ENCODE results near the gene RPS6KA5. TPM values are rescaled to one million over a fixed set of nuclear protein-coding genes. Genes with fewer than 3 reads are reported as not detected.

Gene RPS6KA5
- polyA plus RNA-seq, 2 of the 4 experiments (the other 2 are of a cell fraction) = 2.2 to 4.1 TPM

DNA sequence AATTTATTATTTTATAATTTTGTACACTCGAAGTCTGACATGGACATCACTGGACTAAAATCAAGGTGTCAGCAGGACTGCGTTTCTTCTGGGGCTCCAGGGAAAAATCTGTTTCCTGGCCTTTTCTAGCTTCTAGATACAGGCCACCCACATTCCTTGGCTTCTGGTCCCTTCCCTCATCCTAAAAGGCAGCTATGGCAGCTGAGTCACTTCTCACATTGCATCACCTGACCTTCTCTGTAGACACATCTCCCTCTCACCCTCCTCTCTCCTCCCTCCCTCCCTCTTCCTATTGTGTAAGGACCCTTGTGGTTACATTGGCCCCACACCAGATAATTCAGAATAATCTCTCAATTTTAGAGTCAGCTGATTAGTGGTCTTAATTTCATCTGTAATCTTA lies 92.4 kb downstream of the RPS6KA5 start:
- Histone ChIP-seq H3K4me2 (no peak overlapping the region), H3K27ac (peak overlapping the region in 1 of 2 experiments; percentile 24; a peak in 1 of 6 replicates), H3K4me3 (no peak overlapping the region), H3K9me3 (peaks cover 9% of the 10 kb centered on the region), H3K4me1 (peaks cover 20% of the 10 kb centered on the region; the same call in 2 of the 3 replicates)
- peak in 1 of 2 experiments; percentile 5; a peak in 1 of 4 replicates for TF ChIP-seq CEBPB (IDR thresholded peaks at IDR 0.05)
- no peak for TF ChIP-seq NR3C1 (IDR thresholded peaks at IDR 0.05)
- 0 out of 2 replicates have a peak, but pooled peaks have one; percentile 31 for TF ChIP-seq FOSL2 (IDR thresholded peaks at IDR 0.05)
- no peak for TF ChIP-seq FOSL2 (CRISPR knock-in tag; IDR thresholded peaks at IDR 0.05)
- ATAC-seq (no peak), DNase-seq (ENCODE audit: low read depth in 1 of 2, low spot score in 1 of 2) (peak in 1 of 2 experiments; percentile 10), FAIRE-seq (no peak)
- ChIA-PET CTCF (no interaction called here), POLR2A (no interaction called here)
- 68% methylated on average over 2 of the region's 2 CpGs for WGBS (ENCODE audit: missing lambda C conversion rate)

DNA sequence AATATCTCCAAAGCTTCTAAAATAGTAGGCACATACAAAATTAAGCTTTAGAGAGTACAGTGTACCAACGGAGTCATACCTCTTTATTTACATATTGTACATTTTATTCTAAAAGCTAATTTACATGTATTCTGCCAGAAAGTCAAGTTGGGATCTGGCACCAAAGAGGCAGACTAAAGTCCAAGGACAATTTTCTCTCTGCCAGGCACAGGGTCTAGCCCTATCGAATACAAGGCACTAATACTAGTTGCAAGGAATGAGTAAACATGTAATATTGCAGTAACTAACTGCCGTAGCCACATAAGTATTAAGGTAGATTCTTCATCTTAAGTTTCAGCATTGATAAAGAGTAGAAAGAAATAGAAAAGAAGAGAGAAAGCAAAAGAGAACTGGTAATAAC lies 93.9 kb downstream of the RPS6KA5 start:
- no peak overlapping the region for H3K4me2 ChIP-seq
- CTCF ChIA-PET = interaction anchor here (1.2 to 1.3 kb wide), 4 partner anchors 8 to 207 kb away, joined by 3 to 4 read pairs (median 3); no protein-coding TSS in a partner anchor
- FAIRE-seq = no peak
- TF ChIP-seq CEBPB (IDR thresholded peaks at IDR 0.05) (no peak), RNF2 (IDR thresholded peaks at IDR 0.05; ENCODE audit: borderline replicate concordance, low read depth) (no peak), HOXB5 (CRISPR knock-in tag; IDR thresholded peaks at IDR 0.05) (no peak), ZNF302 (CRISPR knock-in tag; IDR thresholded peaks at IDR 0.05) (no peak), MAFK (IDR thresholded peaks at IDR 0.05; ENCODE audit: partially characterized antibody) (no peak), HOXA7 (CRISPR knock-in tag; IDR thresholded peaks at IDR 0.05) (no peak), ZC3H11A (IDR thresholded peaks at IDR 0.05) (no peak), JUN (IDR thresholded peaks at IDR 0.05) (no peak), CBX2 (IDR thresholded peaks at IDR 0.05; ENCODE audit: borderline replicate concordance, low read depth) (no peak), KDM1A (IDR thresholded peaks at IDR 0.05; ENCODE audit: low read depth) (no peak), JUNB (IDR thresholded peaks at IDR 0.05) (no peak)
- TF ChIP-seq, protein P1, sequence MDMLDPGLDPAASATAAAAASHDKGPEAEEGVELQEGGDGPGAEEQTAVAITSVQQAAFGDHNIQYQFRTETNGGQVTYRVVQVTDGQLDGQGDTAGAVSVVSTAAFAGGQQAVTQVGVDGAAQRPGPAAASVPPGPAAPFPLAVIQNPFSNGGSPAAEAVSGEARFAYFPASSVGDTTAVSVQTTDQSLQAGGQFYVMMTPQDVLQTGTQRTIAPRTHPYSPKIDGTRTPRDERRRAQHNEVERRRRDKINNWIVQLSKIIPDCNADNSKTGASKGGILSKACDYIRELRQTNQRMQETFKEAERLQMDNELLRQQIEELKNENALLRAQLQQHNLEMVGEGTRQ (IDR thresholded peaks at IDR 0.05) = no peak
- TF ChIP-seq, protein P2, sequence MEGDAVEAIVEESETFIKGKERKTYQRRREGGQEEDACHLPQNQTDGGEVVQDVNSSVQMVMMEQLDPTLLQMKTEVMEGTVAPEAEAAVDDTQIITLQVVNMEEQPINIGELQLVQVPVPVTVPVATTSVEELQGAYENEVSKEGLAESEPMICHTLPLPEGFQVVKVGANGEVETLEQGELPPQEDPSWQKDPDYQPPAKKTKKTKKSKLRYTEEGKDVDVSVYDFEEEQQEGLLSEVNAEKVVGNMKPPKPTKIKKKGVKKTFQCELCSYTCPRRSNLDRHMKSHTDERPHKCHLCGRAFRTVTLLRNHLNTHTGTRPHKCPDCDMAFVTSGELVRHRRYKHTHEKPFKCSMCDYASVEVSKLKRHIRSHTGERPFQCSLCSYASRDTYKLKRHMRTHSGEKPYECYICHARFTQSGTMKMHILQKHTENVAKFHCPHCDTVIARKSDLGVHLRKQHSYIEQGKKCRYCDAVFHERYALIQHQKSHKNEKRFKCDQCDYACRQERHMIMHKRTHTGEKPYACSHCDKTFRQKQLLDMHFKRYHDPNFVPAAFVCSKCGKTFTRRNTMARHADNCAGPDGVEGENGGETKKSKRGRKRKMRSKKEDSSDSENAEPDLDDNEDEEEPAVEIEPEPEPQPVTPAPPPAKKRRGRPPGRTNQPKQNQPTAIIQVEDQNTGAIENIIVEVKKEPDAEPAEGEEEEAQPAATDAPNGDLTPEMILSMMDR (IDR thresholded peaks at IDR 0.05) = no peak
- TF ChIP-seq, protein P3, sequence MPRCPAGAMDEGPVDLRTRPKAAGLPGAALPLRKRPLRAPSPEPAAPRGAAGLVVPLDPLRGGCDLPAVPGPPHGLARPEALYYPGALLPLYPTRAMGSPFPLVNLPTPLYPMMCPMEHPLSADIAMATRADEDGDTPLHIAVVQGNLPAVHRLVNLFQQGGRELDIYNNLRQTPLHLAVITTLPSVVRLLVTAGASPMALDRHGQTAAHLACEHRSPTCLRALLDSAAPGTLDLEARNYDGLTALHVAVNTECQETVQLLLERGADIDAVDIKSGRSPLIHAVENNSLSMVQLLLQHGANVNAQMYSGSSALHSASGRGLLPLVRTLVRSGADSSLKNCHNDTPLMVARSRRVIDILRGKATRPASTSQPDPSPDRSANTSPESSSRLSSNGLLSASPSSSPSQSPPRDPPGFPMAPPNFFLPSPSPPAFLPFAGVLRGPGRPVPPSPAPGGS (IDR thresholded peaks at IDR 0.05) = no peak
- TF ChIP-seq, protein P4, sequence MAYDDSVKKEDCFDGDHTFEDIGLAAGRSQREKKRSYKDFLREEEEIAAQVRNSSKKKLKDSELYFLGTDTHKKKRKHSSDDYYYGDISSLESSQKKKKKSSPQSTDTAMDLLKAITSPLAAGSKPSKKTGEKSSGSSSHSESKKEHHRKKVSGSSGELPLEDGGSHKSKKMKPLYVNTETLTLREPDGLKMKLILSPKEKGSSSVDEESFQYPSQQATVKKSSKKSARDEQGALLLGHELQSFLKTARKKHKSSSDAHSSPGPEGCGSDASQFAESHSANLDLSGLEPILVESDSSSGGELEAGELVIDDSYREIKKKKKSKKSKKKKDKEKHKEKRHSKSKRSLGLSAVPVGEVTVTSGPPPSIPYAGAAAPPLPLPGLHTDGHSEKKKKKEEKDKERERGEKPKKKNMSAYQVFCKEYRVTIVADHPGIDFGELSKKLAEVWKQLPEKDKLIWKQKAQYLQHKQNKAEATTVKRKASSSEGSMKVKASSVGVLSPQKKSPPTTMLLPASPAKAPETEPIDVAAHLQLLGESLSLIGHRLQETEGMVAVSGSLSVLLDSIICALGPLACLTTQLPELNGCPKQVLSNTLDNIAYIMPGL (CRISPR knock-in tag; IDR thresholded peaks at IDR 0.05; ENCODE audit: borderline replicate concordance) = no peak
- H3K4me3 ChIP-seq = no peak overlapping the region
- DNase-seq (ENCODE audit: low read depth in 1 of 2, low spot score in 1 of 2) = no peak
- 63% methylated on average over 3 of the region's 3 CpGs for WGBS (ENCODE audit: missing lambda C conversion rate)
- H3K4me1 ChIP-seq = peaks cover 20% of the 10 kb centered on the region; the same call in 2 of the 3 replicates
- no peak overlapping the region for H3K27ac ChIP-seq
- H3K9me3 ChIP-seq = peaks cover 9% of the 10 kb centered on the region
- no peak for ATAC-seq
- POLR2A ChIA-PET = no interaction called here

DNA sequence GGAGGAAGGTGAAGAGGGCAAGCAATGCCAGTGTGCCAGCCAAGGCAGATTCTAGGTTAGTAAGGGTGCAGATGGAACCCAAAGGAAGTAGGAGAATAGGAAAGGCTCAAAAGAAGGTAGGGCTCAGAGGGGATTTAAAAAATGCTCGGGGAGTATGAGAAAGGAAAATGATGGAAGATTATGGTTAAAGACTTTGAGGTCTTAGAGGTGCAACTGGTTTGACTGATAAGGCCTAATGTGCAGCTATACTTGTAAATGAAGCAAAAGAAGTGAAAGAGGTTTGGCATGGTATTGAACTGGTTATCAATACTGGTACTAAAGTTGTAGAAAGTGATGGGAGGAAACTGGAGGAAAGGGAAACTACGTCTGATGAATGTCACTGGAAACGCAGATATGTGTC lies 94.7 kb downstream of the RPS6KA5 start:
- Histone ChIP-seq H3K4me1 (peaks cover 15% of the 10 kb centered on the region; the same call in 2 of the 3 replicates), H3K4me2 (no peak overlapping the region), H3K4me3 (no peak overlapping the region), H3K27ac (0 out of 6 replicates have a peak overlapping the region, but pooled peaks of 1 of the 2 experiments have one; percentile 2), H3K9me3 (peaks cover 9% of the 10 kb centered on the region)
- POLR2A ChIA-PET = no interaction called here
- DNase-seq (ENCODE audit: low read depth in 1 of 2, low spot score in 1 of 2) (no peak), ATAC-seq (no peak), FAIRE-seq (no peak)
- TF ChIP-seq HOXB5 (CRISPR knock-in tag; IDR thresholded peaks at IDR 0.05) (no peak), ZC3H11A (IDR thresholded peaks at IDR 0.05) (no peak), RARB (CRISPR knock-in tag; IDR thresholded peaks at IDR 0.05) (no peak), JUN (IDR thresholded peaks at IDR 0.05) (no peak), TFCP2L1 (CRISPR knock-in tag; IDR thresholded peaks at IDR 0.05) (no peak)
- TF ChIP-seq, protein P3 (IDR thresholded peaks at IDR 0.05) = no peak
- TF ChIP-seq, protein P1 (IDR thresholded peaks at IDR 0.05) = no peak
- 57% methylated on average over 3 of the region's 3 CpGs for WGBS (ENCODE audit: missing lambda C conversion rate)
- CTCF ChIA-PET = interaction anchor here (0.5 to 1.3 kb wide), 4 partner anchors 9 to 306 kb away, joined by 3 to 4 read pairs (median 3); no protein-coding TSS in a partner anchor
